ENCODE data around the gene MMP27.

Gene MMP27

GRCh38 chr11:102695201-102695600, 10.4 kb downstream of the MMP27 start:
- DNase-seq (ENCODE audit: low read depth): no peak

- no peak for DNase-seq (ENCODE audit: low read depth)
Observed at GRCh38 chr11:102685754-102686153, 19.8 kb downstream of the MMP27 start.

GRCh38 chr11:102685338-102685737, 20.2 kb downstream of the MMP27 start:
- no peak for DNase-seq (ENCODE audit: low read depth)

GRCh38 chr11:102683277-102683676, 22.3 kb downstream of the MMP27 start:
- no peak for DNase-seq (ENCODE audit: low read depth)

GRCh38 chr11:102680945-102681344, 24.6 kb downstream of the MMP27 start:
- peak; percentile 9 for DNase-seq (ENCODE audit: low read depth)

- DNase-seq (ENCODE audit: low read depth): no peak
Observed at GRCh38 chr11:102678022-102678421, 27.5 kb downstream of the MMP27 start.

- DNase-seq (ENCODE audit: low read depth): no peak
Observed at GRCh38 chr11:102676084-102676483, 29.5 kb downstream of the MMP27 start.

GRCh38 chr11:102669664-102670063, 35.9 kb downstream of the MMP27 start:
- no peak for DNase-seq (ENCODE audit: low read depth)

- peak; percentile 29 for DNase-seq (ENCODE audit: low read depth)
Observed at GRCh38 chr11:102666331-102666957, 39.1 kb downstream of the MMP27 start.

GRCh38 chr11:102664001-102664752, 41.4 kb downstream of the MMP27 start:
- no peak for DNase-seq (ENCODE audit: low read depth)

- no peak for DNase-seq (ENCODE audit: low read depth)
Observed at GRCh38 chr11:102662607-102663006, 43.0 kb downstream of the MMP27 start.

- DNase-seq (ENCODE audit: low read depth): no peak
Observed at GRCh38 chr11:102661040-102661439, 44.5 kb downstream of the MMP27 start.

- no peak for DNase-seq (ENCODE audit: low read depth)
Observed at GRCh38 chr11:102656528-102656927, 49.0 kb downstream of the MMP27 start.

- DNase-seq (ENCODE audit: low read depth): no peak
Observed at GRCh38 chr11:102655547-102655946, 50.0 kb downstream of the MMP27 start.

GRCh38 chr11:102654761-102655160, 50.8 kb downstream of the MMP27 start:
- no peak for DNase-seq (ENCODE audit: low read depth)

- no peak for DNase-seq (ENCODE audit: low read depth)
Observed at GRCh38 chr11:102653744-102654291, 51.8 kb downstream of the MMP27 start.

GRCh38 chr11:102647430-102647829, 58.1 kb downstream of the MMP27 start:
- no peak for DNase-seq (ENCODE audit: low read depth)

GRCh38 chr11:102643941-102644340, 61.6 kb downstream of the MMP27 start:
- no peak for DNase-seq (ENCODE audit: low read depth)
